GOT3 (cell line): ENCODE results near the gene IL22RA2.

ENCODE experiments used
- DNase-seq: peaks from one replicate; lab custom pipeline; 2025; ENCODE audit warnings: mixed read lengths; lab: John Stamatoyannopoulos, UW

IL22RA2 gene

GRCh38 chr6:137095093-137095492, 78.4 kb downstream of the IL22RA2 start:
- no peak for DNase-seq

DNA sequence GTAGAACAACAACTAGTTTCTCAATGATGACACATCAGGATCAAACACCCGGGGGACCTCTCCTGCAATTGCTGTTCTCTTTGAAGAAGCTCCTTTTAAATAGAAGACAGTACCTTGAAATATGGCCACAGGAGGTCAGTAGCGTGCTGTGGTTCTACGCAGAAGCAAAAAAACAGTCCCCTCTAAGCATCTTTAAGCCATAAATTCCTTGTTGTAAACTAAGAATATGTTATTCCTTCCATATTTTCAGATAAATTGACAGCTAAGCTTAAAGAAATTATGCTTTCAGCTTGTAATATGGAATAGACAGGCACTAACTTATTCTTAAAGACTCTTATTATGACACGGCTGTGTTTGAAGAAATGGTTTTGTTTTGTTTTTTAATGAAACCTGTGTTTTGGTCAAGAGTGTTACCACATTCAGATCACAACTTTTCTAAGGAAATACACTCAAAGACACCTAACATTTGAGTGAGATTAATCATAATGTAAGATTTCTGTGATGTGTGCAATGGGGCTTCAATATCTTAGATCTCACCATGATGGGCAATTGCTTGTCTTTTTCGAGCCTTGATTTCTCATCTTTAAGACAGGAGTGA, 78.9 kb downstream of the IL22RA2 start:
- DNase-seq, result peak; percentile 42
